Right lobe of liver (tissue), 6 donors: ENCODE data around the gene PDE9A. TPM values are rescaled to one million over a fixed set of nuclear protein-coding genes. Genes with fewer than 3 reads are reported as not detected.

ENCODE experiments used
- ATAC-seq, 4 donors: fragments of 200-7000 bp; cut with Tn5 transposase; one replicate each; pipeline ENCODE4 v1.9.1; 2020; ENCODE audit warnings: mild to moderate bottlenecking in 4 of 4, moderate library complexity in 4 of 4
- DNase-seq, 3 donors: peaks; one replicate each; pipeline ENCODE4 v3.0.0-alpha.2; 2020
- H3K27ac ChIP-seq, 3 donors: fragments of 200-600 bp; one replicate each; pipeline ENCODE4 v1.8.0; 2022
- H3K27me3 ChIP-seq, 2 donors: fragments of 200-600 bp; one replicate each; pipeline ENCODE4 v1.8.0; 2022
- H3K36me3 ChIP-seq, 4 donors: fragments of 200-600 bp; sonication (generic) in 1 of 4; one replicate each; pipeline versions ENCODE4 v1.5.1 to v1.8.0; 2017 to 2022; ENCODE audit warnings: control low read depth in 1 of 4
- H3K4me1 ChIP-seq, 4 donors: fragments of 200-600 bp; sonication (generic) in 1 of 4; one replicate each; pipeline versions ENCODE4 v1.5.1 to v1.8.0; 2017 to 2022; ENCODE audit warnings: control low read depth in 1 of 4
- H3K4me3 ChIP-seq, 3 donors: fragments of 200-600 bp; one replicate each; pipeline ENCODE4 v1.8.0; 2022
- H3K9me3 ChIP-seq, 4 donors: fragments of 200-600 bp; sonication (generic) in 1 of 4; one replicate each; pipeline versions ENCODE4 v1.5.1 to v1.8.0; 2017 to 2022; ENCODE audit warnings: control low read depth in 1 of 4
- POLR2A ChIP-seq: fragments of 450-650 bp; IDR thresholded peaks from one replicate; pipeline ENCODE4 v1.6.1; 2017; ENCODE audit warnings: antibody characterized with exemption, mild to moderate bottlenecking
- WGBS: methylation state at CpG from one replicate; pipeline ENCODE4 v1.1.6; 2018; ENCODE audit warnings: low coverage, low lambda C conversion rate; ENCODE audit not compliant: insufficient coverage; ENCODE audit errors: missing lambda C conversion rate; 5-methylcytosine and 5-hydroxymethylcytosine counted together
- intact Hi-C, 2 donors: fragments of 100-400 bp; cut with DNase I; formaldehyde crosslinking; loops; one replicate each; pipeline versions ENCODE4 v1.11.2 to v1.14.1; 2022
- total RNA-seq, 6 experiments: library from RNA; depleted of rRNA in 2 of 6; stranded (reverse); fragments of >200 nt in 2 of 6; fragmentation: NEBNext Ultra II Directional in 3 of 6; extraction: Animal tissue kit (Norgen Biotek cat#: 25700) in 3 of 6; gene quantifications; one replicate each; pipeline versions ENCODE4 v1.1.0 to v1.2.4, GENCODE V29; 2016 to 2023
- TF ChIP-seq, protein P1 (sequence below), 4 donors: fragments of 200-600 bp in 3 of 4; fragments of 450-650 bp in 1 of 4; IDR thresholded peaks; one replicate each; pipeline versions ENCODE4 v1.5.1 to v1.8.0; 2016 to 2022; ENCODE audit warnings: antibody characterized with exemption in 4 of 4, mild to moderate bottlenecking in 2 of 4
- donor health status: DM: no; HTN: yes; CAD: no.
- donor health status: DM: no; HTN: no; CAD: no.
- donor health status: DM: no; HTN: no; CAD: no.
- donor health status: DM: no; HTN: yes; CAD: no.
- donor health status: DM: no; HTN: yes; CAD: no.

PDE9A gene
- total RNA-seq, 6 experiments from 2014 or later, result 1.1 to 5.9 (median 3.3) TPM

GRCh38 chr21:42617486-42617885, 35.9 kb upstream of the PDE9A start:
- no peaks in the 10 kb centered on the region for H3K27me3 ChIP-seq
- peaks cover 0 to 5% (median 2%) of the 10 kb centered on the region in 4 donors for H3K4me1 ChIP-seq
- H3K9me3 ChIP-seq, result no peaks in the 10 kb centered on the region
- H3K36me3 ChIP-seq, result no peaks in the 10 kb centered on the region
- TF ChIP-seq, protein P1, sequence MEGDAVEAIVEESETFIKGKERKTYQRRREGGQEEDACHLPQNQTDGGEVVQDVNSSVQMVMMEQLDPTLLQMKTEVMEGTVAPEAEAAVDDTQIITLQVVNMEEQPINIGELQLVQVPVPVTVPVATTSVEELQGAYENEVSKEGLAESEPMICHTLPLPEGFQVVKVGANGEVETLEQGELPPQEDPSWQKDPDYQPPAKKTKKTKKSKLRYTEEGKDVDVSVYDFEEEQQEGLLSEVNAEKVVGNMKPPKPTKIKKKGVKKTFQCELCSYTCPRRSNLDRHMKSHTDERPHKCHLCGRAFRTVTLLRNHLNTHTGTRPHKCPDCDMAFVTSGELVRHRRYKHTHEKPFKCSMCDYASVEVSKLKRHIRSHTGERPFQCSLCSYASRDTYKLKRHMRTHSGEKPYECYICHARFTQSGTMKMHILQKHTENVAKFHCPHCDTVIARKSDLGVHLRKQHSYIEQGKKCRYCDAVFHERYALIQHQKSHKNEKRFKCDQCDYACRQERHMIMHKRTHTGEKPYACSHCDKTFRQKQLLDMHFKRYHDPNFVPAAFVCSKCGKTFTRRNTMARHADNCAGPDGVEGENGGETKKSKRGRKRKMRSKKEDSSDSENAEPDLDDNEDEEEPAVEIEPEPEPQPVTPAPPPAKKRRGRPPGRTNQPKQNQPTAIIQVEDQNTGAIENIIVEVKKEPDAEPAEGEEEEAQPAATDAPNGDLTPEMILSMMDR (IDR thresholded peaks at IDR 0.05), result no peak
- TF ChIP-seq POLR2A, result no peak
- DNase-seq (no peak), ATAC-seq (no peak)
- intact Hi-C loops, result no loop called here
- WGBS, result 70% methylated on average over 4 of the region's 23 CpGs
- H3K4me3 ChIP-seq, result no peak overlapping the region
- H3K27ac ChIP-seq, result no peak overlapping the region

DNA sequence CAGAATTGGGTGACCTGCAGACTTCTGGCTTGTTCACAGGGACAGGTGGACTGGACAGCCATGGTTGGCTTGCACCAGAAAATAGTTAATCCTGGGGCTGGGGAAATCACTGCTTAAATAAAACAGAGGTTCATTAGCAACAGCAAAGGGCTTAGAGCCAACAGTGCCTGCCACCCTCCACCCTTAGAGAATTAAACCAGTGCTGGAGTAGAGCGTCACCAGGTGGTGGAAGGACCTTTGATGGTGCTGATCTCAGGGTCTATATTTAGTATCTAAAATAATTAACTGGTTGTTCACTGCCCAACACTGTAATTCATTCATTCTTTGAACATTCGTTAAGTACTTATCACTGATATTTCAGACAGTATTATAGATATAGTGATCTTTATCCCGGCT, 34.7 kb upstream of the PDE9A start:
- no peak overlapping the region for H3K4me3 ChIP-seq
- no peaks in the 10 kb centered on the region for H3K27me3 ChIP-seq
- ATAC-seq (no peak), DNase-seq (no peak)
- 64% methylated on average over 3 of the region's 3 CpGs for WGBS
- intact Hi-C loops, result no loop called here
- H3K36me3 ChIP-seq, result no peaks in the 10 kb centered on the region
- H3K27ac ChIP-seq, result no peak overlapping the region
- H3K9me3 ChIP-seq, result no peaks in the 10 kb centered on the region
- peaks cover 0 to 5% (median 2%) of the 10 kb centered on the region in 4 donors for H3K4me1 ChIP-seq
- TF ChIP-seq, protein P1 (IDR thresholded peaks at IDR 0.05), result no peak
- no peak for TF ChIP-seq POLR2A

- Histone ChIP-seq H3K9me3 (no peaks in the 10 kb centered on the region), H3K36me3 (no peaks in the 10 kb centered on the region), H3K27me3 (no peaks in the 10 kb centered on the region), H3K4me3 (no peak overlapping the region), H3K27ac (no peak overlapping the region), H3K4me1 (peaks cover 0 to 7% (median 3%) of the 10 kb centered on the region in 4 donors)
- DNase-seq (no peak), ATAC-seq (no peak)
- TF ChIP-seq POLR2A, result no peak
- TF ChIP-seq, protein P1 (IDR thresholded peaks at IDR 0.05), result no peak
- WGBS, result 78% methylated on average over 7 of the region's 7 CpGs
- intact Hi-C loops, result no loop called here
Observed at GRCh38 chr21:42619166-42619565, 34.3 kb upstream of the PDE9A start.

GRCh38 chr21:42619841-42620240, 33.6 kb upstream of the PDE9A start:
- TF ChIP-seq POLR2A, result no peak
- TF ChIP-seq, protein P1 (IDR thresholded peaks at IDR 0.05), result no peak
- DNase-seq (no peak), ATAC-seq (no peak)
- H3K9me3 ChIP-seq, result no peaks in the 10 kb centered on the region
- H3K4me3 ChIP-seq, result no peak overlapping the region
- no peaks in the 10 kb centered on the region for H3K27me3 ChIP-seq
- H3K27ac ChIP-seq, result no peak overlapping the region
- WGBS, result no CpG with 5 or more reads among the region's 6 CpGs
- intact Hi-C loops, result no loop called here
- H3K4me1 ChIP-seq, result peaks cover 0 to 8% (median under 1%) of the 10 kb centered on the region in 4 donors
- H3K36me3 ChIP-seq, result no peaks in the 10 kb centered on the region
